H1 (cell line): ENCODE results near the gene ELAVL2. TPM values are rescaled to one million over a fixed set of nuclear protein-coding genes. Genes with fewer than 3 reads are reported as not detected.
A peak's percentile ranks its signal among the peaks of the same experiment; 100 is the strongest.

Source experiments
- CTCF ChIA-PET: fragments of 300-600 bp; sonication (Branson Sonifier 250); formaldehyde crosslinking; loops from one replicate; lab custom pipeline; 2021; ENCODE audit not compliant: partially characterized antibody; lab: Charles Lee
- POLR2A ChIA-PET: fragments of 300-600 bp; sonication (Branson Sonifier 250); formaldehyde crosslinking; loops from one replicate; lab custom pipeline; 2021; ENCODE audit warnings: inconsistent platforms; ENCODE audit not compliant: partially characterized antibody; lab: Charles Lee
- DNase-seq, 2 experiments: peaks; one replicate each; pipeline versions ENCODE4 v3.0.0 to v3.0.0-alpha.2; 2010 to 2022; ENCODE audit warnings: low spot score in 2 of 2, low read depth in 1 of 2, mixed read lengths in 1 of 2
- FAIRE-seq: peaks from 2 replicates; lab custom pipeline; 2011; peaks lifted over from hg19 to GRCh38; lab: Jason Lieb, UNC
- H2AFZ ChIP-seq: 2 replicates; pipeline ENCODE4 v1.8.1; 2012; ENCODE audit warnings: low read length, inconsistent platforms
- H2AK5ac ChIP-seq: 2 replicates; pipeline ENCODE4 v1.6.1; 2013; ENCODE audit warnings: low read depth, low read length
- H2BK120ac ChIP-seq: replicated peaks from 2 replicates; pipeline ENCODE3; 2013; ENCODE audit warnings: low read depth, low read length, inconsistent platforms
- H2BK12ac ChIP-seq: 2 replicates; pipeline ENCODE4 v1.6.1; 2013; ENCODE audit warnings: low read depth, low read length
- H2BK15ac ChIP-seq: 2 replicates; pipeline ENCODE4 v1.6.1; 2013; ENCODE audit warnings: low read length
- H2BK20ac ChIP-seq: 2 replicates; pipeline ENCODE4 v1.6.1; 2013; ENCODE audit warnings: low read length
- H2BK5ac ChIP-seq: 2 replicates; pipeline ENCODE4 v1.6.1; 2013; ENCODE audit warnings: low read depth, low read length
- H3K14ac ChIP-seq: 2 replicates; pipeline ENCODE4 v1.6.1; 2013; ENCODE audit warnings: inconsistent platforms; ENCODE audit not compliant: insufficient read length
- H3K18ac ChIP-seq: 2 replicates; pipeline ENCODE4 v1.6.1; 2013; ENCODE audit warnings: low read length; ENCODE audit errors: extremely low read depth
- H3K23ac ChIP-seq: 2 replicates; pipeline ENCODE4 v1.6.1; 2013; ENCODE audit warnings: inconsistent platforms; ENCODE audit not compliant: insufficient read length
- H3K23me2 ChIP-seq: 2 replicates; pipeline ENCODE4 v1.6.1; 2013; ENCODE audit warnings: low read depth, low read length
- H3K27ac ChIP-seq: 2 replicates; pipeline ENCODE4 v1.6.1; 2011; ENCODE audit warnings: low read depth, low read length, inconsistent platforms
- H3K27me3 ChIP-seq, 4 experiments: replicated peaks in 1 of 4; 1 replicate in 1 of 4; 2 replicates in 3 of 4; pipeline versions ENCODE4 v1.6.1 to v1.8.1; 2011 to 2013; ENCODE audit warnings: low read length in 3 of 4, mild to moderate bottlenecking in 3 of 4, inconsistent platforms in 2 of 4, mixed read lengths in 2 of 4, moderate library complexity in 1 of 4; ENCODE audit not compliant: control insufficient read depth in 3 of 4, insufficient read depth in 3 of 4; ENCODE audit errors: extremely low read depth in 1 of 4
- H3K36me3 ChIP-seq, 4 experiments: 2 replicates each; pipeline versions ENCODE4 v1.6.1 to v1.8.1; 2011 to 2013; ENCODE audit warnings: mild to moderate bottlenecking in 4 of 4, low read length in 3 of 4, moderate library complexity in 2 of 4, control low read depth in 1 of 4, inconsistent platforms in 1 of 4; ENCODE audit not compliant: insufficient read depth in 4 of 4, control insufficient read depth in 2 of 4
- H3K4ac ChIP-seq: replicated peaks from 2 replicates; pipeline ENCODE3; 2013; ENCODE audit warnings: low read length, low read depth, mixed read lengths, inconsistent platforms; ENCODE audit not compliant: insufficient read length
- H3K4me1 ChIP-seq, 4 experiments: replicated peaks in 1 of 4; 1 replicate in 1 of 4; 2 replicates in 3 of 4; pipeline versions ENCODE4 v1.6.1 to v1.8.1; 2011 to 2013; ENCODE audit warnings: low read length in 3 of 4, inconsistent platforms in 2 of 4, mixed read lengths in 1 of 4; ENCODE audit not compliant: insufficient read depth in 4 of 4, control insufficient read depth in 3 of 4
- H3K4me2 ChIP-seq, 2 experiments: 2 replicates each; pipeline versions ENCODE4 v1.6.1 to v1.8.1; 2011 to 2013; ENCODE audit warnings: low read depth in 2 of 2, low read length in 2 of 2, control low read depth in 1 of 2, inconsistent platforms in 1 of 2, mild to moderate bottlenecking in 1 of 2; ENCODE audit not compliant: insufficient read depth in 1 of 2
- H3K4me3 ChIP-seq, 4 experiments: fragments of 200-600, 300-600 bp in 1 of 4; sonication (generic), shearing (Covaris generic), sonication (Bioruptor Twin) in 1 of 4; 2 replicates each; pipeline versions ENCODE4 v1.5.1 to v1.8.1; 2011 to 2016; ENCODE audit warnings: low read length in 4 of 4, low read depth in 3 of 4, control low read depth in 2 of 4, inconsistent platforms in 2 of 4, mild to moderate bottlenecking in 2 of 4, mixed read lengths in 1 of 4, moderate library complexity in 1 of 4; ENCODE audit not compliant: insufficient read depth in 2 of 4; ENCODE audit errors: extremely low read depth in 1 of 4
- H3K56ac ChIP-seq: replicated peaks from 2 replicates; pipeline ENCODE3; 2013; ENCODE audit warnings: low read depth, mild to moderate bottlenecking, mixed read lengths, low read length, inconsistent platforms; ENCODE audit not compliant: insufficient read length
- H3K79me1 ChIP-seq: 2 replicates; pipeline ENCODE4 v1.6.1; 2013; ENCODE audit warnings: low read depth, low read length, control low read depth
- H3K79me2 ChIP-seq, 2 experiments: 2 replicates each; pipeline versions ENCODE4 v1.6.1 to v1.8.1; 2012 to 2013; ENCODE audit warnings: low read length in 2 of 2, mild to moderate bottlenecking in 2 of 2, inconsistent platforms in 1 of 2; ENCODE audit not compliant: insufficient read depth in 2 of 2, control insufficient read depth in 1 of 2
- H3K9ac ChIP-seq, 4 experiments: replicated peaks in 1 of 4; 1 replicate in 1 of 4; 2 replicates in 3 of 4; pipeline versions ENCODE4 v1.6.1 to v1.8.1; 2011 to 2013; ENCODE audit warnings: low read depth in 3 of 4, low read length in 3 of 4, control low read depth in 2 of 4, mild to moderate bottlenecking in 2 of 4, moderate library complexity in 2 of 4, inconsistent platforms in 1 of 4; ENCODE audit errors: extremely low read depth in 1 of 4
- H3K9me3 ChIP-seq, 2 experiments: 2 replicates each; pipeline versions ENCODE4 v1.6.1 to v1.8.1; 2012 to 2013; ENCODE audit warnings: mild to moderate bottlenecking in 2 of 2, moderate library complexity in 2 of 2, control low read depth in 1 of 2, inconsistent platforms in 1 of 2, low read depth in 1 of 2, low read length in 1 of 2, mixed read lengths in 1 of 2; ENCODE audit not compliant: insufficient read depth in 2 of 2
- H4K20me1 ChIP-seq, 2 experiments: replicated peaks in 1 of 2; 2 replicates each; pipeline versions ENCODE3 to v1.8.1; 2011 to 2013; ENCODE audit warnings: inconsistent platforms in 2 of 2, low read length in 2 of 2, mild to moderate bottlenecking in 1 of 2; ENCODE audit not compliant: insufficient read depth in 2 of 2, control insufficient read depth in 1 of 2
- H4K5ac ChIP-seq: 2 replicates; pipeline ENCODE4 v1.6.1; 2013; ENCODE audit warnings: low read length, low read depth, mixed read lengths, inconsistent platforms; ENCODE audit not compliant: insufficient read length
- H4K8ac ChIP-seq: 2 replicates; pipeline ENCODE4 v1.8.0; 2013; ENCODE audit warnings: mild to moderate bottlenecking, moderate library complexity, low read length, inconsistent platforms; ENCODE audit not compliant: insufficient read depth; ENCODE audit errors: extremely low read depth
- H4K91ac ChIP-seq: replicated peaks from 2 replicates; pipeline ENCODE3; 2013; ENCODE audit warnings: low read length, mixed read lengths, inconsistent platforms; ENCODE audit not compliant: insufficient read length
- CREB1 ChIP-seq: IDR thresholded peaks from 2 replicates; pipeline ENCODE4 v1.6.1; 2012; ENCODE audit warnings: inconsistent platforms
- SP1 ChIP-seq: IDR thresholded peaks from 2 replicates; pipeline ENCODE4 v1.6.1; 2011; ENCODE audit warnings: low read depth, low read length
- TEAD4 ChIP-seq: IDR thresholded peaks from 2 replicates; pipeline ENCODE4 v1.6.1; 2012; ENCODE audit warnings: low read depth, low read length, inconsistent platforms, mixed read lengths
- WGBS, 2 experiments: shearing (Covaris generic) in 1 of 2; methylation state at CpG; one replicate each; pipeline versions ENCODE4 v1.1.6 to v1.1.7; 2013 to 2015; ENCODE audit warnings: low lambda C conversion rate in 2 of 2, mixed read lengths in 2 of 2, inconsistent platforms in 1 of 2, low coverage in 1 of 2, missing lambda C conversion rate in 1 of 2; ENCODE audit not compliant: insufficient replicate concordance in 2 of 2, insufficient coverage in 1 of 2, insufficient read length in 1 of 2; ENCODE audit errors: extremely low coverage in 1 of 2, missing lambda C conversion rate in 1 of 2; 5-methylcytosine and 5-hydroxymethylcytosine counted together
- polyA plus RNA-seq, 7 experiments: library from polyadenylated mRNA; depleted of rRNA in 3 of 7; stranded (reverse) in 5 of 7; unstranded in 2 of 7; fragments of >200 nt in 5 of 7; fragments of 200-250 nt in 2 of 7; gene quantifications; 1 replicate in 5 of 7; 2 replicates in 1 of 7; 4 replicates in 1 of 7; pipeline versions ENCODE4 v1.2.1 to v1.2.3, GENCODE V29; 2011 to 2013; ENCODE audit warnings: missing spikeins in 2 of 7, mixed read lengths in 2 of 7
- total RNA-seq: library from RNA; stranded (reverse); fragmentation: NEBNext Ultra II Directional; extraction: Animal tissue kit (Norgen Biotek cat#: 25700); gene quantifications from 2 replicates; pipeline ENCODE4 v1.2.1, GENCODE V29; 2021

Gene ELAVL2
- total and polyA plus RNA-seq, 2 of the 8 experiments (the other 6 are each of a cell fraction or from before 2014, with no cell fraction given) = 4.9 to 21.9 TPM

DNA sequence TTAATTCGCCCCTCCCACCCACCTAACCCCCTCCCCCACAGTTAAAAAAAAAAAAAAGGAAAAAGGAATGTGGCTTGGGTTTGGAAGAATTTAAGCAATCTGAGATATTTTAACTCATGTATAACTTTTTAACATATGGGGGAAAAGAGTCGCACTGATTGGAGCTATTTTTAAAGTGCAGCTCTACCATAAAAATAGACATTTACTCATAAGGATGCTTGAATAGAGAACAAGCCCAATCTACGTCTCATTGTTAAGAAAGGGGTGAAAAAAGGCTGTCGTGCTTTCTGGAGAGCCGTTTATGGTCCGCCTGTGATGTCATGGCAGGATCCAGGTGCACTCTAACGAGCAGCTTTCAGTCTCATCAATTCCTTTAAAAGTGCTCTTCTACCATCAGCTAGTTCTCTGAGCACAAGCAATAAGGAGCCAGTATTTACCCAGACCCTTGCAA is 142.4 kb downstream of the ELAVL2 start:
- H3K79me1 ChIP-seq = no peaks in the 10 kb centered on the region; the same call in 1 of the 2 replicates
- H2AFZ ChIP-seq = no peak overlapping the region
- no peak overlapping the region for H3K4me3 ChIP-seq
- FAIRE-seq (no peak), DNase-seq (no peak)
- no peak overlapping the region; the same call in 1 of the 2 replicates for H3K18ac ChIP-seq
- POLR2A ChIA-PET = interaction anchor here (2.1 to 2.9 kb wide), 2 partner anchors 12 to 137 kb away, joined by 5 to 12 read pairs; no protein-coding TSS in a partner anchor
- no peaks in the 10 kb centered on the region for H3K9me3 ChIP-seq
- no peak overlapping the region for H3K4ac ChIP-seq
- H4K5ac ChIP-seq = no peak overlapping the region
- H3K14ac ChIP-seq = no peak overlapping the region
- H3K4me2 ChIP-seq = peak overlapping the region; percentile 2 to 59; a peak in 2 of 4 replicates
- H3K4me1 ChIP-seq = peaks cover 5 to 39% (median 12%) of the 10 kb centered on the region in 4 experiments; a peak in 6 of 7 replicates
- H2BK5ac ChIP-seq = peak overlapping the region; percentile 89; the same call in 1 of the 2 replicates
- peak overlapping the region; percentile 77; the same call in 1 of the 2 replicates for H2BK12ac ChIP-seq
- no peak overlapping the region for H2BK15ac ChIP-seq
- H3K9ac ChIP-seq = peak overlapping the region in 1 of 4 experiments; percentile 34; a peak in 1 of 7 replicates
- H3K27ac ChIP-seq = peak overlapping the region; percentile 73
- WGBS, 2 experiments = 64% methylated on average over 6 of the region's 7 CpGs; no CpG with 5 or more reads in 1 of the 2 experiments
- no peak overlapping the region for H4K91ac ChIP-seq
- H2BK120ac ChIP-seq = no peak overlapping the region
- H2BK20ac ChIP-seq = peak overlapping the region; percentile 87; the same call in 1 of the 2 replicates
- H3K23ac ChIP-seq = no peak overlapping the region
- no peak overlapping the region for H3K56ac ChIP-seq
- H3K79me2 ChIP-seq = peaks cover 0 to 3% of the 10 kb centered on the region in 2 experiments; a peak in 1 of 4 replicates
- no peaks in the 10 kb centered on the region for H3K27me3 ChIP-seq
- H3K23me2 ChIP-seq = no peaks in the 10 kb centered on the region
- no peak overlapping the region for H4K8ac ChIP-seq
- no peaks in the 10 kb centered on the region; a peak in 3 of 8 replicates for H3K36me3 ChIP-seq
- no peaks in the 10 kb centered on the region for H4K20me1 ChIP-seq
- H2AK5ac ChIP-seq = peak overlapping the region; percentile 5; the same call in 1 of the 2 replicates
- CTCF ChIA-PET = interaction anchor here (0.8 kb wide), 1 partner anchor 1231 kb away, joined by 5 read pairs; no protein-coding TSS in a partner anchor
- peak; percentile 22; the same call in 1 of the 2 replicates for TF ChIP-seq CREB1
- peak; percentile 47; the same call in 1 of the 2 replicates for TF ChIP-seq TEAD4
- TF ChIP-seq SP1 = 0 out of 2 replicates have a peak, but pooled peaks have one; percentile 10
